ENCODE data around the gene MACROD2. TPM values are rescaled to one million over a fixed set of nuclear protein-coding genes. Genes with fewer than 3 reads are reported as not detected.

The MACROD2 gene
- total RNA-seq, 1 donor from 2014 or later: 78.2 TPM

DNA sequence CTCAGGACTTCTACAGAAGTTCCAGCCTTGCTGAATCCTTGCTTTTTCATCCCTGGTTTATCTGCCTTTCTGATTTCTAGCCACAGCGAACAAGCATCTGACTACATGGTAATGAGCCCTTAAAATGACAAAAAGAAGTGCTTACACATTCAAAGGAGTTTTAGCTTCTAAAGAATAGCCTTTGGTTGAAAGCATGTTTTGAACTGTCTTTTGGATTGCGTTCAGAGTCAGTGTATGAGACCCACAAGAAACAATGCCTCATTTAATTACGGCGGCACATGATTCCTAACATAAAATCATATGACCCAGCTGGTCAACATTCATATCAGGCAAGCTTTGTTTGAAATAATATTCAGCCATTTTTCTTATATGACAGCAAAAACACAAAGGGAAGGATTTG is 1793.8 kb downstream of the MACROD2 start:
- DNase-seq: no peak
- no peak for TF ChIP-seq CTCF (IDR thresholded peaks at IDR 0.05)
- Histone ChIP-seq H3K36me3 (no peaks in the 10 kb centered on the region), H3K4me1 (no peaks in the 10 kb centered on the region), H3K27ac (no peak overlapping the region), H3K27me3 (no peaks in the 10 kb centered on the region), H3K9me3 (no peaks in the 10 kb centered on the region), H3K4me3 (no peak overlapping the region)
- no peak for ATAC-seq
- intact Hi-C loops (cut with DNase I): no loop called here

DNA sequence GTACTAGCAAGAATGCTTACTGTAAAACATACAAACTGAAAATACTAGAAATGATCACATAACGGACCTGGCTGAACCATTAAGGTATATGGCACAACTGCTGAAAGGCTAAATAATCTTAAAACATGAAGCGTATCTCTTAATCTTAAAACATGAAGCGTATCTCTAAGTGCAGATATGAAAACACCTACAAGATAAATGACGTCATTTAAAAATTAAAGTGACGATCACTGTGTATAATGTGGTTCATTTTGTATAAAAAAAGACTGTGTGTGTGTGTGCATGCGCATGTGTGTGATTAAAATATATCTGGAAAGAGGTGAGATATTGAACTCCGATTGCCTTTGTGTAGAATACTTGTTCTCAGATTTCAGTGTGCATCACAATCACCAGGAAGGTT is 1797.5 kb downstream of the MACROD2 start:
- H3K4me1 ChIP-seq: no peaks in the 10 kb centered on the region
- no peaks in the 10 kb centered on the region for H3K9me3 ChIP-seq
- H3K36me3 ChIP-seq: no peaks in the 10 kb centered on the region
- no peaks in the 10 kb centered on the region for H3K27me3 ChIP-seq
- TF ChIP-seq CTCF (IDR thresholded peaks at IDR 0.05): no peak
- DNase-seq (no peak), ATAC-seq (no peak)
- H3K27ac ChIP-seq: no peak overlapping the region
- intact Hi-C loops (cut with DNase I): no loop called here
- no peak overlapping the region for H3K4me3 ChIP-seq

DNA sequence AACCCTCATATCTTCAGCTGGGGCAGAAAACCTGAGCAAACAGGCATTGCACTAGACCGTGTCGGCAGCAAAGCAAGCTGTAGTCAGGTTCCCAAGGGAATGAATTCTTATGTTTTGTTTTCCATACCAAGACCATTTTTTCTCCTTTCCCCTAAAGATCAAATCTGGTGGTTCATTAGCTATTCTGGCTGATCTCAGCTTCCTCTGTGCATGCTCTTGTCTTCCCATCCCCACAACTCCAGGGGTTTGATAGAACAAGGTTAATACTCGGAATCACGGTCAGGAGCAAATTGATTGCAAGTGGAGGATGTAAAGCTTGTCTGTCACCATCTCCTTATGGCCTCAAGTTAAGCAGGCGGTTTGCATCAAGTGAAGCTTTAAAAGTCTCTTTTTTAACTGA is 1799.1 kb downstream of the MACROD2 start:
- Histone ChIP-seq H3K27ac (no peak overlapping the region), H3K4me1 (no peaks in the 10 kb centered on the region), H3K4me3 (no peak overlapping the region), H3K36me3 (no peaks in the 10 kb centered on the region), H3K27me3 (no peaks in the 10 kb centered on the region), H3K9me3 (no peaks in the 10 kb centered on the region)
- ATAC-seq (no peak), DNase-seq (no peak)
- intact Hi-C loops (cut with DNase I): no loop called here
- no peak for TF ChIP-seq CTCF (IDR thresholded peaks at IDR 0.05)

DNA sequence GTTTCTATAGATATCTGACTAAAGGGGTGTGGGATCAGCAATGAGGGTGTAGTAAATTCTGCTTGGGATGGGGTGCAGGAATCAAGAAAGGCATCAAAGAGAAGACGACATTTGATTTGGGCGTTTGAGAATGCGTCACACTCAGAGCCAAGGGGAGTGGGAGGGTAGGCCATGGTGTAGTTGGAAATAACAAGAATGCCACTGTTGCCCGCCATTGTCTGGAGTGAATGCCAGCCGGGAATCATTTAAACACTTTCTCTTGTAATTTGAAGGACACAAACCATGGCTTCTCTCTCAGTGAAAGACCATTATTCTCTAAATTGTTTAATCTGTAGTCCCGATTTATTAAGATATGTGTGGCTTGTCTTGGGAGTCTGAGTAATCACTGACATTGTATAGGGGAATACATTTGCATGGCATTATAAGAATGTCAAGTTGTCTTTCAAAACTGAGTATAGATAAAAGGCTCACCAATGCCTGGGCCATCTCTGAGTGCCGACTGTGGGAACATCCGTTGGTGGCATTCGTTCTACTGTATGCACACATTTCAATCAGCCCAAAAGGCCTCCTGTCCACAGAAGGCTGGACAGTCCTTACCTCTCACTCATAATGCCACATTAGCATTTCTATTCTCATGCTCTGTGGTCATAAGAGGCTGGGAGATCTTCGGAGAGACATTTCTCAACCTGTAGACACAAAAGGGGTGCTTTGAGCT is 1800.1 kb downstream of the MACROD2 start:
- intact Hi-C loops (cut with DNase I): no loop called here
- Histone ChIP-seq H3K9me3 (no peaks in the 10 kb centered on the region), H3K4me3 (no peak overlapping the region), H3K36me3 (no peaks in the 10 kb centered on the region), H3K27ac (no peak overlapping the region), H3K27me3 (no peaks in the 10 kb centered on the region), H3K4me1 (no peaks in the 10 kb centered on the region)
- no peak for TF ChIP-seq CTCF (IDR thresholded peaks at IDR 0.05)
- DNase-seq: no peak
- no peak for ATAC-seq

GRCh38 chr20:15799871-15800270 is 1804.6 kb downstream of the MACROD2 start:
- Histone ChIP-seq H3K4me3 (no peak overlapping the region), H3K9me3 (no peaks in the 10 kb centered on the region), H3K36me3 (no peaks in the 10 kb centered on the region), H3K27ac (no peak overlapping the region), H3K4me1 (no peaks in the 10 kb centered on the region), H3K27me3 (no peaks in the 10 kb centered on the region)
- ATAC-seq (no peak), DNase-seq (no peak)
- no peak for TF ChIP-seq CTCF (IDR thresholded peaks at IDR 0.05)
- intact Hi-C loops (cut with DNase I): no loop called here

- DNase-seq (no peak), ATAC-seq (no peak)
- no peak overlapping the region for H3K27ac ChIP-seq
- H3K4me1 ChIP-seq: no peaks in the 10 kb centered on the region
- H3K27me3 ChIP-seq: no peaks in the 10 kb centered on the region
- no peak for TF ChIP-seq CTCF (IDR thresholded peaks at IDR 0.05)
- no peaks in the 10 kb centered on the region for H3K36me3 ChIP-seq
- intact Hi-C loops (cut with DNase I): no loop called here
- H3K9me3 ChIP-seq: no peaks in the 10 kb centered on the region
- no peak overlapping the region for H3K4me3 ChIP-seq
These were observed 1806.7 kb downstream of the MACROD2 start for GRCh38 chr20:15802020-15802419.

Data from upper lobe of right lung (tissue), 1 donor.